Measurements from ENCODE around the gene IL23R.

DNA sequence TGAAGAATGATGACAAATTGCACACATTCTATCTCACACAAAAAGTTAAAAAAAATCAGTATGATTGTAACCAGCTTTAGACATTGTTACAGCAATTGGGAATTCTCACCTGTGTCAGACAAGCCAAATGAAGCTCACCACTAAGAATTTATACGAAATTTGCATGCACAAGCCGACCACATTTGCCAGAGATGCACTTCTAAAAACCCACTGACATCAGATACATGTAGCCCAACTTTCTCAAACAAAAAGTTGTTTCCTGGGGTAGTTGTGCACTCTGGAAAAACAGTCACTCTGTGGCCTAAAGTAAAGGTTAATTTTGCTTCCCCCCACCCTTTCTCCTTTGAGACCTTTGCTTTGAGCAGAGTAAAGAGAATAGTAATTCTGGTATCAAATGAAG, 73.5 kb downstream of the IL23R start:
- TF ChIP-seq EZH2 (IDR thresholded peaks at IDR 0.05) (no peak), POLR2A (IDR thresholded peaks at IDR 0.05; ENCODE audit: borderline replicate concordance, extremely low read depth, insufficient read depth, insufficient read length) (no peak), RAD21 (IDR thresholded peaks at IDR 0.05; ENCODE audit: low read depth) (no peak)
- TF ChIP-seq, protein P1, sequence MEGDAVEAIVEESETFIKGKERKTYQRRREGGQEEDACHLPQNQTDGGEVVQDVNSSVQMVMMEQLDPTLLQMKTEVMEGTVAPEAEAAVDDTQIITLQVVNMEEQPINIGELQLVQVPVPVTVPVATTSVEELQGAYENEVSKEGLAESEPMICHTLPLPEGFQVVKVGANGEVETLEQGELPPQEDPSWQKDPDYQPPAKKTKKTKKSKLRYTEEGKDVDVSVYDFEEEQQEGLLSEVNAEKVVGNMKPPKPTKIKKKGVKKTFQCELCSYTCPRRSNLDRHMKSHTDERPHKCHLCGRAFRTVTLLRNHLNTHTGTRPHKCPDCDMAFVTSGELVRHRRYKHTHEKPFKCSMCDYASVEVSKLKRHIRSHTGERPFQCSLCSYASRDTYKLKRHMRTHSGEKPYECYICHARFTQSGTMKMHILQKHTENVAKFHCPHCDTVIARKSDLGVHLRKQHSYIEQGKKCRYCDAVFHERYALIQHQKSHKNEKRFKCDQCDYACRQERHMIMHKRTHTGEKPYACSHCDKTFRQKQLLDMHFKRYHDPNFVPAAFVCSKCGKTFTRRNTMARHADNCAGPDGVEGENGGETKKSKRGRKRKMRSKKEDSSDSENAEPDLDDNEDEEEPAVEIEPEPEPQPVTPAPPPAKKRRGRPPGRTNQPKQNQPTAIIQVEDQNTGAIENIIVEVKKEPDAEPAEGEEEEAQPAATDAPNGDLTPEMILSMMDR (IDR thresholded peaks at IDR 0.05 in 2 of 3, conservative IDR thresholded peaks at IDR 0.05 in 1 of 3; ENCODE audit: borderline replicate concordance in 1 of 3, insufficient read depth in 1 of 3, low read depth in 2 of 3, low read length in 2 of 3) = no peak

All from HCT116 (cell line).